K562 (cell line): ENCODE results near the gene CDH2. TPM values are rescaled to one million over a fixed set of nuclear protein-coding genes. Genes with fewer than 3 reads are reported as not detected.

ENCODE experiments used
- ATAC-seq: fragments of 200-7000 bp; cut with Tn5 transposase; 3 replicates; pipeline ENCODE4 v1.9.1; 2020; ENCODE audit warnings: moderate library complexity
- BruUV-seq: library from RNA; stranded (reverse); fragments of 400-500 nt; replicated peaks from 2 replicates; lab custom pipeline; 2021; lab: Mats Ljungman, UMichigan
- CTCF ChIA-PET: fragments of 300-600 bp; formaldehyde crosslinking; extraction: SDS; loops from one replicate; lab custom pipeline; 2021; ENCODE audit warnings: low intra/inter-chr PET ratio; lab: Yijun Ruan, JAX
- POLR2A ChIA-PET: fragments of 300-600, 350-650 bp; sonication (Branson Sonifier 250); formaldehyde crosslinking; extraction: SDS; loops from one replicate; lab custom pipeline; 2021; ENCODE audit warnings: antibody characterized with exemption, inconsistent platforms; lab: Yijun Ruan, JAX
- DNase-seq, 4 experiments: peaks; one replicate each; pipeline versions ENCODE4 v3.0.0 to v3.0.0-alpha.2; 2011 to 2018; ENCODE audit warnings: low spot score in 3 of 4, mixed read lengths in 3 of 4; ENCODE audit errors: extremely low read depth in 1 of 4
- FAIRE-seq: peaks from 2 replicates; lab custom pipeline; 2011; peaks lifted over from hg19 to GRCh38; lab: Jason Lieb, UNC
- H2AFZ ChIP-seq: 2 replicates; pipeline ENCODE4 v1.6.0; 2011; ENCODE audit warnings: low read depth, low read length, control low read depth, inconsistent platforms
- H3K27ac ChIP-seq: fragments of 200-600 bp; 3 replicates; pipeline ENCODE4 v1.8.0; 2011; ENCODE audit warnings: low read depth, mild to moderate bottlenecking, control low read depth, inconsistent platforms, low read length, moderate library complexity, mixed read lengths; ENCODE audit errors: extremely low read depth
- H3K27me3 ChIP-seq, 2 experiments: fragments of 300-600 bp in 1 of 2; 2 replicates in 1 of 2; 3 replicates in 1 of 2; pipeline versions ENCODE4 v1.6.0 to v1.8.0; 2011; ENCODE audit warnings: inconsistent platforms in 2 of 2, low read length in 2 of 2, mild to moderate bottlenecking in 1 of 2, mixed read lengths in 1 of 2, moderate library complexity in 1 of 2; ENCODE audit not compliant: control insufficient read depth in 2 of 2, insufficient read depth in 2 of 2
- H3K36me3 ChIP-seq: fragments of 300-600 bp; 3 replicates; pipeline ENCODE4 v1.8.0; 2011; ENCODE audit warnings: mild to moderate bottlenecking, low read length, inconsistent platforms; ENCODE audit not compliant: control insufficient read depth, insufficient read depth
- H3K4me1 ChIP-seq, 2 experiments: fragments of 200-600 bp in 1 of 2; replicated peaks in 1 of 2; 2 replicates in 1 of 2; 3 replicates in 1 of 2; pipeline versions ENCODE4 v1.5.1 to v1.8.0; 2011; ENCODE audit warnings: inconsistent platforms in 2 of 2, low read length in 2 of 2, mild to moderate bottlenecking in 1 of 2, mixed read lengths in 1 of 2, moderate library complexity in 1 of 2; ENCODE audit not compliant: control insufficient read depth in 2 of 2, insufficient read depth in 2 of 2
- H3K4me2 ChIP-seq: 2 replicates; pipeline ENCODE4 v1.6.1; 2011; ENCODE audit warnings: low read length, control low read depth, inconsistent platforms, mixed read lengths; ENCODE audit not compliant: insufficient read depth
- H3K4me3 ChIP-seq: fragments of 200-600 bp; sonication (generic), shearing (Covaris generic); 2 replicates; pipeline ENCODE4 v1.5.1; 2016; ENCODE audit warnings: control low read depth, inconsistent platforms
- H3K79me2 ChIP-seq: fragments of 200-600 bp; 3 replicates; pipeline ENCODE4 v1.8.0; 2011; ENCODE audit warnings: low read length, inconsistent platforms; ENCODE audit not compliant: control insufficient read depth, insufficient read depth
- H3K9ac ChIP-seq, 2 experiments: 2 replicates each; pipeline versions ENCODE4 v1.6.0 to v1.6.1; 2011; ENCODE audit warnings: low read depth in 2 of 2, low read length in 2 of 2, control low read depth in 1 of 2, inconsistent platforms in 1 of 2, mild to moderate bottlenecking in 1 of 2, mixed read lengths in 1 of 2; ENCODE audit not compliant: insufficient read depth in 1 of 2
- H3K9me1 ChIP-seq: one replicate; pipeline ENCODE4 v1.6.0; 2011; ENCODE audit warnings: inconsistent platforms, mild to moderate bottlenecking, low read length, moderate library complexity; ENCODE audit not compliant: control insufficient read depth, insufficient read depth
- H3K9me3 ChIP-seq: replicated peaks from 2 replicates; pipeline ENCODE4 v1.5.1; 2011; ENCODE audit warnings: low read depth, low read length, inconsistent platforms; ENCODE audit not compliant: control insufficient read depth, insufficient read depth
- H4K20me1 ChIP-seq: replicated peaks from 2 replicates; pipeline ENCODE4 v1.6.1; 2011; ENCODE audit warnings: low read length, inconsistent platforms, mixed read lengths; ENCODE audit not compliant: control insufficient read depth, insufficient read depth
- BMI1 ChIP-seq: fragments of 150-350 bp; IDR thresholded peaks from 2 replicates; pipeline ENCODE4 v1.6.1; 2014; ENCODE audit warnings: low read length
- CBX2 ChIP-seq: fragments of 200-600 bp; sonication (generic); IDR thresholded peaks from one replicate; pipeline ENCODE4 v1.6.1; 2012; ENCODE audit warnings: mild to moderate bottlenecking, low read length, inconsistent platforms; ENCODE audit not compliant: insufficient read depth, poor library complexity, severe bottlenecking
- CREB3L1 ChIP-seq: fragments of 450-650 bp; IDR thresholded peaks from 2 replicates; pipeline ENCODE4 v1.6.1; 2014; ENCODE audit warnings: low read depth, mild to moderate bottlenecking, moderate library complexity, borderline replicate concordance
- GTF2A2 ChIP-seq: IDR thresholded peaks from 2 replicates; pipeline ENCODE4 v1.6.1; 2016; ENCODE audit warnings: mild to moderate bottlenecking, missing genetic modification characterization, missing compliant biosample characterization
- MBD1 ChIP-seq: fragments of 250-450 bp; sonication (Bioruptor Pico); IDR thresholded peaks from 2 replicates; pipeline ENCODE4 v1.8.0; 2022; ENCODE audit warnings: inconsistent platforms
- PHTF2 ChIP-seq: fragments of 250-450 bp; sonication (Bioruptor Pico); IDR thresholded peaks from 2 replicates; pipeline ENCODE4 v1.5.0; 2021; ENCODE audit warnings: mild to moderate bottlenecking
- POLR2AphosphoS5 ChIP-seq: IDR thresholded peaks from 2 replicates; pipeline ENCODE4 v1.6.1; 2011; ENCODE audit warnings: mild to moderate bottlenecking, low read depth, low read length, moderate library complexity; ENCODE audit not compliant: control insufficient read depth, insufficient read depth
- ZNF224 ChIP-seq: sonication (generic); formaldehyde crosslinking; IDR thresholded peaks from 2 replicates; pipeline ENCODE4 v1.8.0; 2022; ENCODE audit warnings: mild to moderate bottlenecking, missing genetic modification reagents
- ZNF3 ChIP-seq: fragments of 250-450 bp; sonication (Bioruptor Pico); IDR thresholded peaks from 2 replicates; pipeline ENCODE4 v1.5.0; 2021; ENCODE audit warnings: mild to moderate bottlenecking, moderate library complexity
- ZNF780A ChIP-seq: fragments of 250-450 bp; sonication (Bioruptor Pico); IDR thresholded peaks from 2 replicates; pipeline ENCODE4 v1.5.0; 2021; ENCODE audit warnings: mild to moderate bottlenecking
- WGBS: fragments of 100-300 bp; shearing (Covaris generic); methylation state at CpG from one replicate; pipeline ENCODE4 v1.1.6; 2016; ENCODE audit warnings: low coverage, mixed read lengths; ENCODE audit not compliant: insufficient coverage; ENCODE audit errors: missing lambda C conversion rate; 5-methylcytosine and 5-hydroxymethylcytosine counted together
- in situ Hi-C: fragments of 300-500 bp; cut with MboI; formaldehyde crosslinking; loops from 4 replicates; pipeline ENCODE4 v1.15.0; 2018; ENCODE audit warnings: inconsistent platforms, mixed read lengths
- intact Hi-C: fragments of 100-400 bp; cut with micrococcal nuclease; formaldehyde crosslinking; loops from 2 replicates; pipeline ENCODE4 v1.14.2; 2022
- polyA plus RNA-seq, 8 experiments: library from polyadenylated mRNA; depleted of rRNA in 4 of 8; stranded (reverse) in 5 of 8; unstranded in 3 of 8; fragments of >200 nt; fragmentation: Nextera tagmentation in 2 of 8; fragmentation: Illumina TruSeq in 1 of 8; extraction: Ambion mirVana in 2 of 8; extraction: Trizol in 1 of 8; gene quantifications; 2 replicates each; pipeline versions ENCODE4 v1.2.1 to v1.2.3, GENCODE V29; 2011 to 2014; ENCODE audit warnings: inconsistent platforms in 1 of 8, missing spikeins in 1 of 8
- total RNA-seq, 7 experiments: library from RNA; depleted of rRNA in 6 of 7; stranded (reverse); fragments of >200 nt in 6 of 7; fragmentation: Illumina TruSeq in 2 of 7; extraction: Trizol in 2 of 7; gene quantifications; 2 replicates each; pipeline versions ENCODE4 v1.2.1 to v1.2.3, GENCODE V29; 2011 to 2021; ENCODE audit warnings: low replicate concordance in 1 of 7

CDH2 gene
- total and polyA plus RNA-seq, 9 of the 15 experiments (the other 6 are each of a cell fraction or from before 2014, with no cell fraction given) = 0.04 TPM; not detected in 8

- H2AFZ ChIP-seq = no peak overlapping the region
- BruUV-seq = no TSS peak
- H3K9me3 ChIP-seq = 0 out of 2 replicates have a peak, but pooled peaks cover 2% of the 10 kb centered on the region
- H3K36me3 ChIP-seq = no peaks in the 10 kb centered on the region
- no peaks in the 10 kb centered on the region for H3K9me1 ChIP-seq
- no peaks in the 10 kb centered on the region for H3K4me1 ChIP-seq
- DNase-seq (no peak), ATAC-seq (no peak), FAIRE-seq (no peak)
- no peaks in the 10 kb centered on the region for H3K27me3 ChIP-seq
- no peak overlapping the region for H3K4me2 ChIP-seq
- H4K20me1 ChIP-seq = no peaks in the 10 kb centered on the region
- in situ Hi-C loops = no loop called here
- ChIA-PET POLR2A (no interaction called here), CTCF (no interaction called here)
- no peak overlapping the region for H3K4me3 ChIP-seq
- intact Hi-C loops = no loop called here
- H3K79me2 ChIP-seq = no peaks in the 10 kb centered on the region
- no peak overlapping the region for H3K27ac ChIP-seq
- TF ChIP-seq CBX2 = no peak
- TF ChIP-seq ZNF780A (CRISPR knock-in tag) = no peak
- TF ChIP-seq ZNF224 (CRISPR knock-in tag) = no peak
- TF ChIP-seq MBD1 (CRISPR knock-in tag) = no peak
- TF ChIP-seq, all 486 proteins: peak for 0
- H3K9ac ChIP-seq = no peak overlapping the region
These were observed 164.6 kb downstream of the CDH2 start for GRCh38 chr18:28012336-28012735.

- ChIA-PET CTCF (no interaction called here), POLR2A (no interaction called here)
- H4K20me1 ChIP-seq = no peaks in the 10 kb centered on the region
- FAIRE-seq = no peak
- H2AFZ ChIP-seq = no peak overlapping the region
- in situ Hi-C loops = no loop called here
- H3K36me3 ChIP-seq = no peaks in the 10 kb centered on the region
- no TSS peak for BruUV-seq
- no peak for DNase-seq
- no peak for ATAC-seq
- 0% methylated on average over 6 of the region's 6 CpGs for WGBS
- no peaks in the 10 kb centered on the region for H3K4me1 ChIP-seq
- no peak overlapping the region for H3K4me2 ChIP-seq
- H3K4me3 ChIP-seq = no peak overlapping the region
- H3K27me3 ChIP-seq = no peaks in the 10 kb centered on the region
- intact Hi-C loops = no loop called here
- H3K9me1 ChIP-seq = no peaks in the 10 kb centered on the region
- H3K9ac ChIP-seq = no peak overlapping the region
- 0 out of 2 replicates have a peak, but pooled peaks cover 2% of the 10 kb centered on the region for H3K9me3 ChIP-seq
- no peaks in the 10 kb centered on the region for H3K79me2 ChIP-seq
- no peak overlapping the region for H3K27ac ChIP-seq
- TF ChIP-seq CREB3L1 (no peak), GTF2A2 (tag) (no peak), ZNF3 (no peak), POLR2AphosphoS5 (no peak), BMI1 (no peak), PHTF2 (CRISPR knock-in tag) (no peak)
These were observed 167.3 kb downstream of the CDH2 start for GRCh38 chr18:28009589-28009988.
